ENCODE data around the gene KMT2C. TPM values are rescaled to one million over a fixed set of nuclear protein-coding genes. Genes with fewer than 3 reads are reported as not detected.

The KMT2C gene
- total and polyA plus RNA-seq, 2 of the 13 experiments (the other 11 are each of a cell fraction or from before 2014, with no cell fraction given): 7.1 to 14.4 TPM

DNA sequence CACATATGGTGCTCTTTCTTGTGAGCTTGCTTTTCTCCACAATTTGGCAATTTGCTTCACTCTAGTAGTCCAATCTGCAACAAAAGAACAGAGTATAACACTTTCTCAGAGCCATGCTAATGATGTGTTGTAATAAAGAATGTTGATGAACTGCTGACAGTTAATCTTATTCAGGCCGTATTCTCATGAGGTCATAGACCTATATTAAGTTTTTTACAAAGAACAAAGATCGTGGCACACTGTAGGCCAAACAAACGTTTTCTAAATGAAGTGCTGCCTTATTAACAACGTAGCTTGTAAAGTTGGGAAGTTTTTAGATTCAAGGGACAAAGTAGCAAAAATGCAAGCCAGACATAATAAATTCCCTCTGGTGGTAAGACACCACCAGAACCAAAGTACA is 250.2 kb downstream of the KMT2C start (continued):
- no peak for TF ChIP-seq ZBTB26 (CRISPR knock-in tag; IDR thresholded peaks at IDR 0.05; ENCODE audit: borderline replicate concordance)
- TF ChIP-seq, protein P1, sequence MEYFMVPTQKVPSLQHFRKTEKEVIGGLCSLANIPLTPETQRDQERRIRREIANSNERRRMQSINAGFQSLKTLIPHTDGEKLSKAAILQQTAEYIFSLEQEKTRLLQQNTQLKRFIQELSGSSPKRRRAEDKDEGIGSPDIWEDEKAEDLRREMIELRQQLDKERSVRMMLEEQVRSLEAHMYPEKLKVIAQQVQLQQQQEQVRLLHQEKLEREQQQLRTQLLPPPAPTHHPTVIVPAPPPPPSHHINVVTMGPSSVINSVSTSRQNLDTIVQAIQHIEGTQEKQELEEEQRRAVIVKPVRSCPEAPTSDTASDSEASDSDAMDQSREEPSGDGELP (IDR thresholded peaks at IDR 0.05; ENCODE audit: borderline replicate concordance, low read depth): no peak

DNA sequence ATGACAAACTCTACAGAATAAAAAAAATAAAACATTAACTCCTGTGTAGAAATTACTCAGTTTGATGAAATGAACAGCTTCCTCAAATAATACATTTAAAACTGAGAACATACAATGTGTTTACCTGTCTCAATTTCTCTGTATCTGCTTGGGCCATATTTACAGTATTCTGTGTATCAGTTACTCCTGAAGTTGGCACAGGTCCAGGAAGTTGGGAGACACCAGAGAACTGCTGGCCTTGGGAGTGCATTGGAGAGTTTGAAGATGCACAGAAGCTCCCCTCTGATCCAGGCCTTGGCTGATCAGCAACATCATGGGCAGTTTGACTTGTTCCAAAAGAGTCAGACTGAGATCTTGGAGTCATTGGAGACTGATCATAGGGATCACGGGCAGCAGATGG is 255.2 kb downstream of the KMT2C start:
- Histone ChIP-seq H3K9ac (ENCODE audit: insufficient read depth, low read depth, low read length) (no peak overlapping the region), H3K79me2 (ENCODE audit: insufficient read depth, low read length) (no peaks in the 10 kb centered on the region), H3K4me2 (ENCODE audit: low read depth, low read length) (no peak overlapping the region), H3K36me3 (replicated peaks in 1 of 2; ENCODE audit: control insufficient read depth in 1 of 2, insufficient read depth in 2 of 2, low read length in 2 of 2) (peaks cover 25 to 68% of the 10 kb centered on the region in 2 experiments; a peak in 4 of 5 replicates), H3K27me3 (ENCODE audit: control insufficient read depth in 1 of 2, insufficient read depth in 2 of 2, low read length in 2 of 2) (no peaks in the 10 kb centered on the region), H4K20me1 (ENCODE audit: insufficient read depth, low read length) (no peaks in the 10 kb centered on the region), H3K9me3 (ENCODE audit: low read length) (no peaks in the 10 kb centered on the region), H2AFZ (ENCODE audit: low read length) (no peak overlapping the region), H3K27ac (ENCODE audit: extremely low read length, insufficient read depth, low read length) (no peak overlapping the region), H3K4me3 (replicated peaks in 1 of 3; ENCODE audit: insufficient read depth in 1 of 3, low read depth in 2 of 3, low read length in 3 of 3) (no peak overlapping the region), H3K4me1 (ENCODE audit: insufficient read depth, low read length) (no peaks in the 10 kb centered on the region)
- DNase-seq (ENCODE audit: low spot score) (no peak), FAIRE-seq (no peak), ATAC-seq (no peak)
- intact Hi-C loops (cut with micrococcal nuclease; ENCODE audit: unreplicated experiment): no loop called here
- WGBS (ENCODE audit: low lambda C conversion rate): 100% methylated on average over 1 of the region's 1 CpG
- no TSS peak for BruUV-seq (replicated peaks)
- CTCF ChIA-PET (ENCODE audit: low intra/inter-chr PET ratio, low total read pairs): no interaction called here
- POLR2A ChIA-PET: no interaction called here
- in situ Hi-C loops (cut with HindIII; ENCODE audit: extremely low pct_ligation_motif_present, low pct_unique_long_range_greater_than_20kb): no loop called here
- TF ChIP-seq ZNF691 (CRISPR knock-in tag; IDR thresholded peaks at IDR 0.05; ENCODE audit: borderline replicate concordance, low read depth) (no peak), AGO2 (optimal IDR thresholded peaks at IDR 0.05; ENCODE audit: low read depth, low read length) (no peak), RFXANK (CRISPR knock-in tag; IDR thresholded peaks at IDR 0.05) (no peak), ZNF841 (CRISPR knock-in tag; IDR thresholded peaks at IDR 0.05; ENCODE audit: borderline replicate concordance) (no peak), EEA1 (CRISPR knock-in tag; IDR thresholded peaks at IDR 0.05; ENCODE audit: borderline replicate concordance) (no peak), TMF1 (CRISPR knock-in tag; IDR thresholded peaks at IDR 0.05; ENCODE audit: low read depth) (no peak), ZNF543 (CRISPR knock-in tag; IDR thresholded peaks at IDR 0.05) (no peak), HDAC1 (CRISPR knock-in tag; IDR thresholded peaks at IDR 0.05) (no peak), KDM5A (IDR thresholded peaks at IDR 0.05; ENCODE audit: borderline replicate concordance, low read length) (no peak), TEAD3 (CRISPR knock-in tag; optimal IDR thresholded peaks at IDR 0.05; ENCODE audit: borderline replicate concordance) (no peak), ZNF564 (CRISPR knock-in tag; IDR thresholded peaks at IDR 0.05) (no peak)
